NB4 (cell line): ENCODE data around the gene DPYD.

Source experiments
- DNase-seq: peaks from one replicate; pipeline ENCODE4 v3.0.0; 2010; ENCODE audit warnings: low read depth
- H3K4me3 ChIP-seq: one replicate; pipeline ENCODE4 v1.5.1; 2011; ENCODE audit warnings: mild to moderate bottlenecking, low read depth, low read length, moderate library complexity
- CTCF ChIP-seq: IDR thresholded peaks from one replicate; pipeline ENCODE4 v1.5.1; 2012; ENCODE audit warnings: low read depth, low read length
- MAX ChIP-seq: IDR thresholded peaks from 2 replicates; pipeline ENCODE4 v1.6.1; 2011; ENCODE audit warnings: low read depth, low read length
- MYC ChIP-seq: IDR thresholded peaks from 2 replicates; pipeline ENCODE4 v1.6.1; 2011; ENCODE audit warnings: low read depth, low read length
- POLR2A ChIP-seq: IDR thresholded peaks from 2 replicates; pipeline ENCODE4 v1.6.1; 2011; ENCODE audit warnings: mild to moderate bottlenecking; ENCODE audit not compliant: insufficient read length; ENCODE audit errors: extremely low read depth

Gene DPYD

GRCh38 chr1:97168056-97168455 is 752.8 kb downstream of the DPYD start:
- no peak for DNase-seq
- TF ChIP-seq POLR2A, result no peak
- TF ChIP-seq MYC, result no peak
- no peak for TF ChIP-seq MAX
- TF ChIP-seq CTCF, result no peak
- no peak overlapping the region for H3K4me3 ChIP-seq

GRCh38 chr1:97167246-97167645 is 753.6 kb downstream of the DPYD start:
- no peak for TF ChIP-seq CTCF
- TF ChIP-seq MYC, result no peak
- no peak for TF ChIP-seq POLR2A
- TF ChIP-seq MAX, result no peak
- no peak overlapping the region for H3K4me3 ChIP-seq
- no peak for DNase-seq

- DNase-seq, result no peak
- no peak for TF ChIP-seq MAX
- TF ChIP-seq POLR2A, result no peak
- no peak for TF ChIP-seq MYC
- no peak for TF ChIP-seq CTCF
- H3K4me3 ChIP-seq, result no peak overlapping the region
Measured at GRCh38 chr1:97166626-97167025, 754.2 kb downstream of the DPYD start.

- no peak overlapping the region for H3K4me3 ChIP-seq
- peak; percentile 54 for DNase-seq
- TF ChIP-seq CTCF (no peak), POLR2A (no peak), MAX (no peak), MYC (no peak)
Measured at GRCh38 chr1:97164276-97164639, 756.6 kb downstream of the DPYD start.

GRCh38 chr1:97163591-97164275 is 757.1 kb downstream of the DPYD start:
- DNase-seq, result peak; percentile 58
- TF ChIP-seq MAX, result no peak
- TF ChIP-seq CTCF, result no peak
- TF ChIP-seq POLR2A, result no peak
- TF ChIP-seq MYC, result no peak
- no peak overlapping the region for H3K4me3 ChIP-seq

GRCh38 chr1:97160818-97161217 is 760.0 kb downstream of the DPYD start:
- H3K4me3 ChIP-seq, result no peak overlapping the region
- TF ChIP-seq POLR2A (no peak), CTCF (no peak), MYC (no peak)
- DNase-seq, result no peak
